Caco-2 (cell line): Measurements from ENCODE around the gene CCDC154. TPM values are rescaled to one million over a fixed set of nuclear protein-coding genes. Genes with fewer than 3 reads are reported as not detected.
A peak's percentile ranks its signal among the peaks of the same experiment; 100 is the strongest.

ENCODE experiments used
- BruUV-seq: library from RNA; stranded (reverse); fragments of 400-500 nt; replicated peaks from 2 replicates; lab custom pipeline; 2021; lab: Mats Ljungman, UMichigan
- CTCF ChIA-PET: fragments of 300-600 bp; sonication (Branson Sonifier 250); formaldehyde crosslinking; loops from one replicate; lab custom pipeline; 2022; ENCODE audit warnings: antibody characterized with exemption; lab: Charles Lee
- POLR2A ChIA-PET: fragments of 300-600 bp; sonication (Branson Sonifier 250); formaldehyde crosslinking; loops from one replicate; lab custom pipeline; 2022; ENCODE audit warnings: antibody characterized with exemption; lab: Charles Lee
- DNase-seq, 2 experiments: peaks; one replicate each; pipeline versions ENCODE4 v3.0.0 to v3.0.0-alpha.2; 2020 to 2022
- H3K27me3 ChIP-seq: replicated peaks from 2 replicates; pipeline ENCODE4 v1.6.0; 2011; ENCODE audit warnings: low read length; ENCODE audit not compliant: control insufficient read depth, insufficient read depth
- H3K36me3 ChIP-seq: 2 replicates; pipeline ENCODE4 v1.5.1; 2011; ENCODE audit warnings: low read length; ENCODE audit not compliant: control insufficient read depth, insufficient read depth
- H3K4me1 ChIP-seq: fragments of 250-450 bp; sonication (Bioruptor Pico); 2 replicates; pipeline ENCODE4 v1.5.1; 2020; ENCODE audit warnings: mild to moderate bottlenecking
- H3K4me3 ChIP-seq: 2 replicates; pipeline ENCODE4 v1.5.1; 2011; ENCODE audit warnings: low read depth, mild to moderate bottlenecking, control low read depth, low read length
- H3K9me3 ChIP-seq: fragments of 250-450 bp; sonication (Bioruptor Pico); 2 replicates; pipeline ENCODE4 v1.5.1; 2020; ENCODE audit warnings: mild to moderate bottlenecking, moderate library complexity
- H3K27ac Mint-ChIP-seq: one replicate; pipeline ENCODE4 v1.8.0; 2022; ENCODE audit warnings: mixed read lengths; ENCODE audit not compliant: unreplicated experiment
- H3K27me3 Mint-ChIP-seq: one replicate; pipeline ENCODE4 v1.8.0; 2022; ENCODE audit warnings: mixed read lengths; ENCODE audit not compliant: insufficient read depth, unreplicated experiment
- H3K36me3 Mint-ChIP-seq: one replicate; pipeline ENCODE4 v1.8.0; 2022; ENCODE audit warnings: mild to moderate bottlenecking, mixed read lengths; ENCODE audit not compliant: insufficient read depth, unreplicated experiment
- H3K4me1 Mint-ChIP-seq: one replicate; pipeline ENCODE4 v1.8.0; 2022; ENCODE audit warnings: low read depth, mixed read lengths; ENCODE audit not compliant: unreplicated experiment
- H3K4me3 Mint-ChIP-seq: one replicate; pipeline ENCODE4 v1.8.0; 2022; ENCODE audit warnings: mild to moderate bottlenecking, moderate library complexity, mixed read lengths; ENCODE audit not compliant: unreplicated experiment
- H3K9me3 Mint-ChIP-seq: one replicate; pipeline ENCODE4 v1.8.0; 2022; ENCODE audit warnings: mixed read lengths; ENCODE audit not compliant: unreplicated experiment
- CTCF ChIP-seq, 2 experiments: fragments of 200-600 bp in 1 of 2; IDR thresholded peaks; 1 replicate in 1 of 2; 2 replicates in 1 of 2; pipeline versions ENCODE4 v1.5.1 to v1.8.0; 2011 to 2022; ENCODE audit warnings: antibody characterized with exemption in 1 of 2, control low read depth in 1 of 2, inconsistent platforms in 1 of 2, low read depth in 1 of 2, low read length in 1 of 2, mild to moderate bottlenecking in 1 of 2, moderate library complexity in 1 of 2; ENCODE audit not compliant: insufficient read depth in 1 of 2, severe bottlenecking in 1 of 2, unreplicated experiment in 1 of 2
- intact Hi-C: fragments of 100-400 bp; cut with micrococcal nuclease; formaldehyde crosslinking; loops from one replicate; pipeline ENCODE4 v1.10.0; 2022; ENCODE audit not compliant: unreplicated experiment
- total RNA-seq: library from RNA; stranded (reverse); gene quantifications from 2 replicates; pipeline ENCODE4 v1.2.3, GENCODE V29; 2022

The CCDC154 gene
- total RNA-seq, 1 experiment from 2014 or later: 1.1 TPM

- intact Hi-C loops: loop anchor here (10.0 kb wide), 1 partner anchor 51 kb away; the partner anchor contains the start of gene UQCC4
- CTCF ChIA-PET: no interaction called here
- Histone ChIP-seq H3K4me3 (peak overlapping the region; percentile 85), H3K36me3 (no peaks in the 10 kb centered on the region; the same call in 1 of the 2 replicates), H3K9me3 (no peaks in the 10 kb centered on the region), H3K4me1 (peaks cover 4% of the 10 kb centered on the region; the same call in 1 of the 2 replicates), H3K27me3 (no peaks in the 10 kb centered on the region)
- H3K4me1 Mint-ChIP-seq: no peaks in the 10 kb centered on the region
- H3K27ac Mint-ChIP-seq: peak overlapping the region; percentile 72
- no peaks in the 10 kb centered on the region for H3K9me3 Mint-ChIP-seq
- H3K36me3 Mint-ChIP-seq: peaks cover 12% of the 10 kb centered on the region
- no peak for TF ChIP-seq CTCF (IDR thresholded peaks at IDR 0.05; ENCODE audit: insufficient read depth in 1 of 2, low read depth in 1 of 2, low read length in 1 of 2, severe bottlenecking in 1 of 2, unreplicated experiment in 1 of 2)
- peak overlapping the region; percentile 73 for H3K4me3 Mint-ChIP-seq
- DNase-seq: no peak
- POLR2A ChIA-PET: interaction anchor here (0.6 kb wide), 1 partner anchor 133 kb away, joined by 3 read pairs; no protein-coding TSS in a partner anchor
- TSS peak; percentile 66 for BruUV-seq
- no peaks in the 10 kb centered on the region for H3K27me3 Mint-ChIP-seq
These were observed 31.3 kb upstream of the CCDC154 start for GRCh38 chr16:1475552-1476114.

GRCh38 chr16:1474796-1475551 lies 30.6 kb upstream of the CCDC154 start, which contains the start of gene CLCN7:
Gene CLCN7, minus strand, starts transcription at chr16:1475028. Its CDS starts 54 bp downstream, at chr16:1474974.
- peak within 1 kb of the TSS; percentile 72 for H3K27ac Mint-ChIP-seq
- no TSS peak for BruUV-seq
- CTCF ChIA-PET: no interaction called here

More at GRCh38 chr16:1474796-1475551, 30.6 kb upstream of the CCDC154 start, which contains the start of gene CLCN7:
- intact Hi-C loops: loop anchor here (10.0 kb wide), 1 partner anchor 50 kb away; the partner anchor contains the start of gene UQCC4
- H3K36me3 ChIP-seq: no peaks in the 10 kb centered on the region; the same call in 1 of the 2 replicates
- Mint-ChIP-seq H3K4me3 (peak within 1 kb of the TSS; percentile 73), H3K36me3 (peaks cover 12% of the 10 kb centered on the region), H3K9me3 (no peaks in the 10 kb centered on the region), H3K27me3 (no peaks in the 10 kb centered on the region), H3K4me1 (no peaks in the 10 kb centered on the region)
- no peaks in the 10 kb centered on the region for H3K9me3 ChIP-seq
- POLR2A ChIA-PET: no interaction called here
- H3K4me1 ChIP-seq: peaks cover 4% of the 10 kb centered on the region; the same call in 1 of the 2 replicates
- H3K27me3 ChIP-seq: no peaks in the 10 kb centered on the region
- H3K4me3 ChIP-seq: peak within 1 kb of the TSS; percentile 85
- TF ChIP-seq CTCF (IDR thresholded peaks at IDR 0.05; ENCODE audit: insufficient read depth in 1 of 2, low read depth in 1 of 2, low read length in 1 of 2, severe bottlenecking in 1 of 2, unreplicated experiment in 1 of 2): no peak
- peak; percentile 85 to 91 for DNase-seq
